Measurements from ENCODE around the gene LAMB4.

- TF ChIP-seq CTCF (IDR thresholded peaks at IDR 0.05 in 4 of 5, conservative IDR thresholded peaks at IDR 0.05 in 1 of 5) (no peak), POLR2A (IDR thresholded peaks at IDR 0.05) (no peak)
Measured at GRCh38 chr7:108149119-108149518, 19.0 kb upstream of the LAMB4 start.
